BLaER1 (cell line): ENCODE measurements around the gene RFX3.
"Not testable (repeated sequence)": the region's sequence is repeated elsewhere in the genome, so short reads cannot be mapped to it uniquely, and the experiment has no call there.

ENCODE experiments used
- H3K27ac ChIP-seq: shearing (Covaris generic); formaldehyde crosslinking; 2 replicates; pipeline ENCODE4 v1.8.1; 2022
- H3K27me3 ChIP-seq: shearing (Covaris generic); formaldehyde crosslinking; 2 replicates; pipeline ENCODE4 v1.8.1; 2022
- H3K36me3 ChIP-seq: shearing (Covaris generic); formaldehyde crosslinking; 2 replicates; pipeline ENCODE4 v1.8.1; 2022
- H3K4me1 ChIP-seq: shearing (Covaris generic); formaldehyde crosslinking; 2 replicates; pipeline ENCODE4 v1.8.1; 2022
- H3K4me2 ChIP-seq: shearing (Covaris generic); formaldehyde crosslinking; 2 replicates; pipeline ENCODE4 v1.8.1; 2022
- H3K4me3 ChIP-seq: shearing (Covaris generic); formaldehyde crosslinking; 2 replicates; pipeline ENCODE4 v1.8.1; 2022
- H3K9ac ChIP-seq: shearing (Covaris generic); formaldehyde crosslinking; 2 replicates; pipeline ENCODE4 v1.8.1; 2022
- H3K9me3 ChIP-seq: shearing (Covaris generic); formaldehyde crosslinking; 2 replicates; pipeline ENCODE4 v1.8.1; 2022
- H4K20me1 ChIP-seq: shearing (Covaris generic); formaldehyde crosslinking; 2 replicates; pipeline ENCODE4 v1.8.1; 2022
- Cebpa-rat ChIP-seq: shearing (Covaris generic); IDR thresholded peaks from 2 replicates; pipeline ENCODE4 v1.8.1; 2022

Gene RFX3

GRCh38 chr9:3343671-3344070 is 182.1 kb downstream of the RFX3 start:
- Histone ChIP-seq H3K4me3 (no peak overlapping the region), H3K9me3 (no peaks in the 10 kb centered on the region; the same call in 1 of the 2 replicates), H3K27ac (no peak overlapping the region), H3K4me2 (no peak overlapping the region), H3K36me3 (no peaks in the 10 kb centered on the region), H3K9ac (no peak overlapping the region), H4K20me1 (no peaks in the 10 kb centered on the region), H3K27me3 (no peaks in the 10 kb centered on the region), H3K4me1 (no peaks in the 10 kb centered on the region)
- no peak for TF ChIP-seq Cebpa-rat

- H3K27me3 ChIP-seq = no peaks in the 10 kb centered on the region
- TF ChIP-seq Cebpa-rat = no peak
- H3K4me3 ChIP-seq = no peak overlapping the region
- no peaks in the 10 kb centered on the region for H3K4me1 ChIP-seq
- H3K27ac ChIP-seq = no peak overlapping the region
- H4K20me1 ChIP-seq = peaks cover 6% of the 10 kb centered on the region; the same call in 1 of the 2 replicates
- H3K9ac ChIP-seq = no peak overlapping the region
- H3K9me3 ChIP-seq = no peaks in the 10 kb centered on the region; the same call in 1 of the 2 replicates
- no peak overlapping the region for H3K4me2 ChIP-seq
- H3K36me3 ChIP-seq = no peaks in the 10 kb centered on the region
Measured at GRCh38 chr9:3342159-3342777, 183.5 kb downstream of the RFX3 start.

- no peak for TF ChIP-seq Cebpa-rat
- Histone ChIP-seq H3K4me2 (no peak overlapping the region), H4K20me1 (peaks cover 11% of the 10 kb centered on the region; the same call in 1 of the 2 replicates), H3K4me1 (no peaks in the 10 kb centered on the region), H3K27ac (no peak overlapping the region), H3K4me3 (no peak overlapping the region), H3K27me3 (no peaks in the 10 kb centered on the region), H3K36me3 (no peaks in the 10 kb centered on the region), H3K9ac (no peak overlapping the region), H3K9me3 (no peaks in the 10 kb centered on the region; the same call in 1 of the 2 replicates)
Measured at GRCh38 chr9:3337515-3338225, 188.1 kb downstream of the RFX3 start.

GRCh38 chr9:3336951-3337350 is 188.8 kb downstream of the RFX3 start:
- TF ChIP-seq Cebpa-rat = no peak
- H3K4me2 ChIP-seq = no peak overlapping the region

GRCh38 chr9:3332802-3333201 is 193.0 kb downstream of the RFX3 start:
- no peak overlapping the region for H3K9ac ChIP-seq
- H3K36me3 ChIP-seq = peaks cover 7% of the 10 kb centered on the region

More at GRCh38 chr9:3336951-3337350, 188.8 kb downstream of the RFX3 start:
- H3K4me3 ChIP-seq = no peak overlapping the region
- no peak overlapping the region for H3K9ac ChIP-seq
- H3K36me3 ChIP-seq = no peaks in the 10 kb centered on the region
- H3K9me3 ChIP-seq = no peaks in the 10 kb centered on the region; the same call in 1 of the 2 replicates
- H3K27ac ChIP-seq = no peak overlapping the region
- H4K20me1 ChIP-seq = peaks cover 11% of the 10 kb centered on the region; the same call in 1 of the 2 replicates
- no peaks in the 10 kb centered on the region for H3K4me1 ChIP-seq
- H3K27me3 ChIP-seq = no peaks in the 10 kb centered on the region

GRCh38 chr9:3331801-3332200 is 194.0 kb downstream of the RFX3 start:
- H3K36me3 ChIP-seq = peaks cover 7% of the 10 kb centered on the region
- H3K27me3 ChIP-seq = no peaks in the 10 kb centered on the region
- H3K27ac ChIP-seq = no peak overlapping the region
- no peaks in the 10 kb centered on the region for H3K9me3 ChIP-seq
- no peak overlapping the region for H3K4me3 ChIP-seq
- H3K4me2 ChIP-seq = no peak overlapping the region
- H3K9ac ChIP-seq = no peak overlapping the region
- H3K4me1 ChIP-seq = no peaks in the 10 kb centered on the region
- 0 out of 2 replicates have a peak, but pooled peaks cover under 1% of the 10 kb centered on the region for H4K20me1 ChIP-seq
- no peak for TF ChIP-seq Cebpa-rat

More at GRCh38 chr9:3332802-3333201, 193.0 kb downstream of the RFX3 start:
- no peak overlapping the region for H3K4me2 ChIP-seq
- H3K27ac ChIP-seq = no peak overlapping the region
- peaks cover 10% of the 10 kb centered on the region; the same call in 1 of the 2 replicates for H4K20me1 ChIP-seq
- no peaks in the 10 kb centered on the region for H3K27me3 ChIP-seq
- no peak overlapping the region for H3K4me3 ChIP-seq
- H3K9me3 ChIP-seq = no peaks in the 10 kb centered on the region
- no peak for TF ChIP-seq Cebpa-rat
- no peaks in the 10 kb centered on the region for H3K4me1 ChIP-seq

GRCh38 chr9:3330792-3331420 is 194.9 kb downstream of the RFX3 start:
- H3K36me3 ChIP-seq = peaks cover 7% of the 10 kb centered on the region

GRCh38 chr9:3329361-3329760 is 196.4 kb downstream of the RFX3 start:
- Histone ChIP-seq H3K9ac (no peak overlapping the region), H3K27ac (no peak overlapping the region), H3K36me3 (peaks cover 7% of the 10 kb centered on the region), H3K4me1 (no peaks in the 10 kb centered on the region), H3K9me3 (no peaks in the 10 kb centered on the region), H4K20me1 (no peaks in the 10 kb centered on the region), H3K27me3 (no peaks in the 10 kb centered on the region), H3K4me3 (no peak overlapping the region), H3K4me2 (no peak overlapping the region)
- no peak for TF ChIP-seq Cebpa-rat

More at GRCh38 chr9:3330792-3331420, 194.9 kb downstream of the RFX3 start:
- Histone ChIP-seq H3K4me2 (no peak overlapping the region), H3K9me3 (no peaks in the 10 kb centered on the region), H3K4me3 (no peak overlapping the region), H3K9ac (no peak overlapping the region), H4K20me1 (no peaks in the 10 kb centered on the region), H3K4me1 (no peaks in the 10 kb centered on the region), H3K27ac (no peak overlapping the region), H3K27me3 (no peaks in the 10 kb centered on the region)
- no peak for TF ChIP-seq Cebpa-rat

GRCh38 chr9:3323714-3324113 is 202.1 kb downstream of the RFX3 start:
- no peak overlapping the region for H3K9ac ChIP-seq

GRCh38 chr9:3321186-3321585 is 204.6 kb downstream of the RFX3 start:
- Histone ChIP-seq H3K4me2 (no peak overlapping the region), H3K27ac (no peak overlapping the region)
- TF ChIP-seq Cebpa-rat = no peak

More at GRCh38 chr9:3323714-3324113, 202.1 kb downstream of the RFX3 start:
- no peak overlapping the region for H3K4me3 ChIP-seq
- H3K27ac ChIP-seq = no peak overlapping the region
- no peaks in the 10 kb centered on the region for H3K36me3 ChIP-seq
- no peak overlapping the region for H3K4me2 ChIP-seq
- H4K20me1 ChIP-seq = no peaks in the 10 kb centered on the region
- TF ChIP-seq Cebpa-rat = no peak
- no peaks in the 10 kb centered on the region for H3K9me3 ChIP-seq
- no peaks in the 10 kb centered on the region for H3K27me3 ChIP-seq
- H3K4me1 ChIP-seq = no peaks in the 10 kb centered on the region

GRCh38 chr9:3312595-3312994 is 213.2 kb downstream of the RFX3 start:
- not testable (repeated sequence) for H4K20me1 ChIP-seq, H3K4me3 ChIP-seq, H3K9me3 ChIP-seq, H3K4me1 ChIP-seq, H3K4me2 ChIP-seq, H3K36me3 ChIP-seq, H3K27me3 ChIP-seq, H3K9ac ChIP-seq, H3K27ac ChIP-seq

More at GRCh38 chr9:3321186-3321585, 204.6 kb downstream of the RFX3 start:
- Histone ChIP-seq H3K9me3 (0 out of 2 replicates have a peak, but pooled peaks cover 4% of the 10 kb centered on the region), H3K9ac (no peak overlapping the region), H4K20me1 (no peaks in the 10 kb centered on the region), H3K4me1 (no peaks in the 10 kb centered on the region), H3K36me3 (no peaks in the 10 kb centered on the region), H3K27me3 (no peaks in the 10 kb centered on the region), H3K4me3 (no peak overlapping the region)
